ENCODE results near the gene AMZ1.

DNA sequence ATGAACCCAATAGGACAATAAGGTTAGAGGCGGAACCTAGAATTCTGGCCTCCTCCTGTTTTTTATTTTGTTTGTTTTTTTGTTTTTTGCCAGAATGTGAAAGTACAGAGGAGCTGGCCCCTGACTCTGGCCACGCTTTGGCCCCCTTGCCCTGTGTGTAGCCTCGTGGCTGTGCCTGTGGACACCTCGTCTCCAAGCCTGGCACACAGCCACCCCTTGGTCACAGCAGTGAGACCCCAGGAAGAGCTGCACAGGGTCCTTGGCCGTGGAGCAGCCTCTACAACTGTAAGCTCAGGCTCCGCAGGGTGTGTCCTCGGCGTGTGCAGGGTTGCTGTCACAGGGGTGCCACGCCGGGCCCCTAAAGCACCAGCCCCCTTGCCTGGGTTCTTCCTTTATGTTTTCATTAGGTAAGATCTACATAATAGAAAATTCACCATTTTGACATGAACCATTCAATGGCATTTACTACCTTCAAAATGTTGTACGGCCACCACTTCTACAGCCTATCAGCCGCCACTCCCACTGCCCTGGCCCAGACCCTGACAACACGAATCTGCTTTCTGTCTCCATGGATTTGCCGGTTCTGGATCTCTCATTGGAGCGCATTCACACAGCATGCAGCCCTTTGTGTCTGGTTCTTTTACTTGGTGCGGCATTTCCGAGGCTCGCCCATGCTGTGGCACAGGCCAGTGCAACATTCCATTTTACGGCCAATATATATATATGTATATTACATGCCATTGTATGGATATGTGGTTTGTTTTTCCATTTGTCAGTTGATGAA lies 51.0 kb downstream of the AMZ1 start:
- TF ChIP-seq CTCF (IDR thresholded peaks at IDR 0.05) (no peak), POLR2AphosphoS5 (IDR thresholded peaks at IDR 0.05) (no peak), POLR2A (IDR thresholded peaks at IDR 0.05) (no peak), EP300 (IDR thresholded peaks at IDR 0.05) (no peak)
